Retinal pigment epithelial cell (primary cell): ENCODE results near the gene SPAG5.

Experiments used
- DNase-seq: peaks from one replicate; pipeline ENCODE4 v3.0.0-alpha.2; 2010; ENCODE audit warnings: low read depth
- H3K4me3 ChIP-seq: 2 replicates; pipeline ENCODE4 v1.5.1; 2011; ENCODE audit warnings: mild to moderate bottlenecking, low read length, control low read depth, moderate library complexity
- CTCF ChIP-seq: conservative IDR thresholded peaks from 2 replicates; pipeline ENCODE4 v1.5.1; 2011; ENCODE audit warnings: low read depth, low read length, control low read depth, inconsistent platforms

Gene SPAG5

GRCh38 chr17:28534740-28535375, 64.0 kb downstream of the SPAG5 start:
- H3K4me3 ChIP-seq, result no peak overlapping the region
- DNase-seq, result no peak
- no peak for TF ChIP-seq CTCF

- DNase-seq, result no peak
- no peak for TF ChIP-seq CTCF
Observed at GRCh38 chr17:28533091-28533807, 65.6 kb downstream of the SPAG5 start.

GRCh38 chr17:28532050-28532960, 66.5 kb downstream of the SPAG5 start:
- no peak for TF ChIP-seq CTCF
- no peak overlapping the region for H3K4me3 ChIP-seq
- no peak for DNase-seq

More at GRCh38 chr17:28533091-28533807, 65.6 kb downstream of the SPAG5 start:
- no peak overlapping the region for H3K4me3 ChIP-seq

GRCh38 chr17:28530926-28531325, 67.9 kb downstream of the SPAG5 start:
- no peak for DNase-seq
- no peak for TF ChIP-seq CTCF
- H3K4me3 ChIP-seq, result no peak overlapping the region

GRCh38 chr17:28530250-28530649, 68.6 kb downstream of the SPAG5 start:
- no peak overlapping the region for H3K4me3 ChIP-seq
- no peak for DNase-seq
- TF ChIP-seq CTCF, result no peak

- DNase-seq, result no peak
- no peak for TF ChIP-seq CTCF
- H3K4me3 ChIP-seq, result no peak overlapping the region
Observed at GRCh38 chr17:28529013-28529400, 69.8 kb downstream of the SPAG5 start.
